Smooth muscle cell (in vitro differentiated cells): Measurements from ENCODE around the gene PRC1. TPM values are rescaled to one million over a fixed set of nuclear protein-coding genes. Genes with fewer than 3 reads are reported as not detected.

Source experiments
- DNase-seq: peaks from one replicate; lab custom pipeline; 2025; ENCODE audit not compliant: unreplicated experiment; lab: John Stamatoyannopoulos, UW
- H2AFZ ChIP-seq: fragments of 200-600 bp; sonication (generic); 2 replicates; pipeline ENCODE4 v1.6.0; 2016; ENCODE audit warnings: antibody characterized with exemption, low read depth, mild to moderate bottlenecking
- H3F3A ChIP-seq: fragments of 200-600 bp; sonication (generic); 2 replicates; pipeline ENCODE4 v1.6.0; 2017; ENCODE audit warnings: antibody characterized with exemption, low read depth
- H3K27ac ChIP-seq: fragments of 200-600 bp; sonication (generic); 2 replicates; pipeline ENCODE4 v1.5.1; 2016; ENCODE audit warnings: low read depth, mild to moderate bottlenecking
- H3K27me3 ChIP-seq: fragments of 200-600 bp; sonication (generic); 2 replicates; pipeline ENCODE4 v1.6.1; 2016; ENCODE audit warnings: low read depth, mild to moderate bottlenecking
- H3K36me3 ChIP-seq: fragments of 200-600 bp; sonication (generic); 2 replicates; pipeline ENCODE4 v1.5.1; 2016; ENCODE audit warnings: low read depth
- H3K4me1 ChIP-seq: fragments of 200-600 bp; sonication (generic); 2 replicates; pipeline ENCODE4 v1.5.1; 2016; ENCODE audit warnings: low read depth
- H3K4me2 ChIP-seq: fragments of 200-600 bp; sonication (generic); 2 replicates; pipeline ENCODE4 v1.6.0; 2016; ENCODE audit warnings: mild to moderate bottlenecking
- H3K4me3 ChIP-seq: fragments of 200-600 bp; sonication (generic); 2 replicates; pipeline ENCODE4 v1.5.1; 2016; ENCODE audit warnings: mild to moderate bottlenecking
- H3K79me2 ChIP-seq: fragments of 200-600 bp; sonication (generic); 2 replicates; pipeline ENCODE4 v1.6.0; 2016; ENCODE audit warnings: low read depth, mild to moderate bottlenecking
- H3K9ac ChIP-seq: fragments of 200-600 bp; sonication (generic); 2 replicates; pipeline ENCODE4 v1.6.0; 2016; ENCODE audit warnings: low read depth
- H3K9me3 ChIP-seq: fragments of 200-600 bp; sonication (generic); replicated peaks from 2 replicates; pipeline ENCODE4 v1.5.1; 2016; ENCODE audit warnings: low read depth
- H4K20me1 ChIP-seq: fragments of 200-600 bp; sonication (generic); 2 replicates; pipeline ENCODE4 v1.6.0; 2016; ENCODE audit warnings: low read depth
- WGBS: methylation state at CpG from one replicate; pipeline ENCODE4 v1.1.7; 2016; ENCODE audit warnings: low lambda C conversion rate; 5-methylcytosine and 5-hydroxymethylcytosine counted together
- polyA plus RNA-seq: library from polyadenylated mRNA; unstranded; fragments of >200 nt; fragmentation: Nextera tagmentation; extraction: Ambion mirVana; gene quantifications from 2 replicates; pipeline ENCODE4 v1.2.1, GENCODE V29; 2016
- total RNA-seq: library from RNA; depleted of rRNA; stranded (reverse); fragments of >200 nt; gene quantifications from 2 replicates; pipeline ENCODE4 v1.2.3, GENCODE V29; 2014
- TF ChIP-seq, protein P1 (sequence below): fragments of 200-600 bp; sonication (generic); IDR thresholded peaks from 2 replicates; pipeline ENCODE4 v1.5.1; 2017; ENCODE audit warnings: borderline replicate concordance, mild to moderate bottlenecking, antibody characterized with exemption; ENCODE audit not compliant: insufficient read depth, poor library complexity, severe bottlenecking

PRC1 gene
- total and polyA plus RNA-seq, 2 experiments from 2014 or later: 20.4 to 32.3 TPM

DNA sequence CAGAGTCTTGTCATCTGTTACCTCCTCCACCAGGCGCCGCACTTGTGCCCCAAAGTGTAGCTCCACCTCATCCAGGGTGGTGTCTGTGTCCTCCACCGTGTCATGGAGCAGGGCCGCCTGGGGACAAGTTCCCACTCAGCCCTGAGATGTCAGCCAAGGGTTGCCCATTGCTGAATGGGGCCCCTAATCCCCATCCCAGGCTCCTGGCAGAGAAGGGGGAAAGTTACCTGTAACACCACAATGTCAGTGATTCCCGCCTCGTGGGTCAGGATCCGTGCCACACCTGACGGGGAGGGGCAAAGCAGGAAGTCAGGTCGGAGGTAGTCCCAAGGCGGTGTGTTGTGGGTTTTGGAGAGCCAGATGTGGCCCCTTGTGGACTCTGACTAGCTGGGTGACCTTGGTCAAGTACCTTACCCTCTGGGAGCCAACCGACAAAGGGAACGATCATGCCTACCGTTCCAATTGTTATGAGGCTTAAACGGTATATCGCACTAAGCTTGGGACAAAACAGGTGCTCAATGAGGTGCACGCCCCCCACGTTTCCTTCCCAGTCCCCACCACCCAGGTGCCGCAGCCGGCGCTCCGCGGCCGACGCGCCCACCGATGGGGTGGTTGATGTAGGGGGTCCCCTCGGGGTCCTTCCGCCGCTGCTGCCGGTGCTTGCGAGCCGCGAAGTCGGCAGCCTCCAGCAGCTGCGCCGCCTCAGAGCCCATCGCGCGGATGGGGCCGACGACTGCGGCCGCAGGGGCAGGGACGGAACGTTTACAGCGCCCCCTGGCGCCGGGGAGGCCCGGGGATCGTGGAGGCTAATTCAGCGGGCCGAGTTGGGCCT is 62.3 kb downstream of the PRC1 start, which contains the start of gene HDDC3:
Gene HDDC3, minus strand, starts transcription at position 722 of the 832 bp plus-strand sequence. Its CDS starts 9 bp downstream, at position 713.
- WGBS: under 1% methylated on average over 52 of the region's 52 CpGs
- peak; percentile 63 for DNase-seq

DNA sequence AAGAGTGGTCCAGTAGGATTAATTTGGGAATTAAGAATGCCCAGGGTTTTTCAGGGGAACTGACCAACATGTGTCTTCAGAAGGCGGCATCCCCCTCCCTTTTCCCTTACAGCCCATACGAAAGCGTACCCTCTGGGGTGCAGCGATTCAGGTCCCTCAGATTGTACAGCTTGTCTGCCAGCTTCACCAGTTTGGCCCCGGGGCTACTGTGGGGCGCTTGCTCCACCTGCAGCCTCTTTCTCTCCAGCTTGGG is 62.8 kb downstream of the PRC1 start:
- no peaks in the 10 kb centered on the region for H3K36me3 ChIP-seq
- H3K9ac ChIP-seq: no peak overlapping the region
- peak overlapping the region; percentile 90 for H3K4me3 ChIP-seq
- H3K27me3 ChIP-seq: no peaks in the 10 kb centered on the region
- no peak overlapping the region for H3K27ac ChIP-seq
- H2AFZ ChIP-seq: no peak overlapping the region
- H3K9me3 ChIP-seq: no peaks in the 10 kb centered on the region
- H4K20me1 ChIP-seq: peaks cover 5% of the 10 kb centered on the region
- H3F3A ChIP-seq: peaks cover 4% of the 10 kb centered on the region
- peaks cover 6% of the 10 kb centered on the region for H3K4me1 ChIP-seq
- TF ChIP-seq, protein P1, sequence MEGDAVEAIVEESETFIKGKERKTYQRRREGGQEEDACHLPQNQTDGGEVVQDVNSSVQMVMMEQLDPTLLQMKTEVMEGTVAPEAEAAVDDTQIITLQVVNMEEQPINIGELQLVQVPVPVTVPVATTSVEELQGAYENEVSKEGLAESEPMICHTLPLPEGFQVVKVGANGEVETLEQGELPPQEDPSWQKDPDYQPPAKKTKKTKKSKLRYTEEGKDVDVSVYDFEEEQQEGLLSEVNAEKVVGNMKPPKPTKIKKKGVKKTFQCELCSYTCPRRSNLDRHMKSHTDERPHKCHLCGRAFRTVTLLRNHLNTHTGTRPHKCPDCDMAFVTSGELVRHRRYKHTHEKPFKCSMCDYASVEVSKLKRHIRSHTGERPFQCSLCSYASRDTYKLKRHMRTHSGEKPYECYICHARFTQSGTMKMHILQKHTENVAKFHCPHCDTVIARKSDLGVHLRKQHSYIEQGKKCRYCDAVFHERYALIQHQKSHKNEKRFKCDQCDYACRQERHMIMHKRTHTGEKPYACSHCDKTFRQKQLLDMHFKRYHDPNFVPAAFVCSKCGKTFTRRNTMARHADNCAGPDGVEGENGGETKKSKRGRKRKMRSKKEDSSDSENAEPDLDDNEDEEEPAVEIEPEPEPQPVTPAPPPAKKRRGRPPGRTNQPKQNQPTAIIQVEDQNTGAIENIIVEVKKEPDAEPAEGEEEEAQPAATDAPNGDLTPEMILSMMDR: no peak
- peaks cover 12% of the 10 kb centered on the region for H3K79me2 ChIP-seq
- 49% methylated on average over 6 of the region's 6 CpGs for WGBS
- peak overlapping the region; percentile 99 for H3K4me2 ChIP-seq
- no peak for DNase-seq

More for the DNA sequence above, 62.3 kb downstream of the PRC1 start, which contains the start of gene HDDC3:
- H3F3A ChIP-seq: peaks cover 4% of the 10 kb centered on the region
- peak within 1 kb of the TSS; percentile 96 for H2AFZ ChIP-seq
- TF ChIP-seq, protein P1: peak; percentile 95
- H3K9me3 ChIP-seq: no peaks in the 10 kb centered on the region
- no peaks in the 10 kb centered on the region for H3K27me3 ChIP-seq
- peaks cover 5% of the 10 kb centered on the region for H4K20me1 ChIP-seq
- peaks cover 6% of the 10 kb centered on the region for H3K4me1 ChIP-seq
- H3K27ac ChIP-seq: no peak within 1 kb of the TSS
- peak within 1 kb of the TSS; percentile 90 for H3K4me3 ChIP-seq
- peak within 1 kb of the TSS; percentile 34 for H3K9ac ChIP-seq
- peak within 1 kb of the TSS; percentile 99 for H3K4me2 ChIP-seq
- H3K36me3 ChIP-seq: no peaks in the 10 kb centered on the region
- peaks cover 12% of the 10 kb centered on the region for H3K79me2 ChIP-seq

DNA sequence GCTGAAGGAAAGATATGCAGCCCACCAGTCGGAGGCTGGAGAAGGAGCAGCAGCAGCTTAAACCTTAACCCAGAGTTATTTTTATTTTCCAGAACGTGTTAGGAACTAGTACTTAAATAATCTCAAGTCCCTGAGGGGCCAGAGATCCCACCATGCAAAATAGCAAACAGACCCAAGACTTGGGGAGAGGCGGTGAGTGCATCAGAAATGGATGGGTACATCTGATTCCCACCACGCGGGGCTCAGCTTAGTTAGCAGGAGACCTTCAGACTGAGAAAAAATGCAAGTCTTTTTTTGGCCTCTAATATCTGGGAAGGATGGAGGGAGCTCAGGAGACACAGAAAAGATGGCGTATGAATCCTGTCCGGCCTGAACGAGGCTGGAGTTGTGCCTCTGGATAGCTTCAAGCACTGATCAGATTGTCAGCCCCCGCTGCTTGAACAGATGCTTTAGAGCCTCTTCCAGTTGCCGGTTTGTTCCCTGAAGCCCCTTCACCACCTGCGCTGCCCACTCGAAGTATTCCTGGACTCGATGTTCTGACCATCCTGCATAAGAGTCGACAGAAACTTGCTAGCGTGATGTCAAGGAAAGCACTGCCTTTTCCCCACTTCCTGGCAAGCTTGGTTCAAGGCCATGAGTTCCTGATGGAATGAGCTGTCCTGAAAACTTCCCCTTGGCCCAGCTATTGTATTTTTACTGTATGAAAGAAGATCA is 63.3 kb downstream of the PRC1 start:
- Histone ChIP-seq H3K27ac (no peak overlapping the region), H3K4me1 (peaks cover 1% of the 10 kb centered on the region), H3K4me2 (no peak overlapping the region), H2AFZ (no peak overlapping the region), H3K9me3 (no peaks in the 10 kb centered on the region), H3F3A (peaks cover 4% of the 10 kb centered on the region), H3K79me2 (peaks cover 7% of the 10 kb centered on the region), H3K27me3 (no peaks in the 10 kb centered on the region), H3K4me3 (no peak overlapping the region), H4K20me1 (peaks cover under 1% of the 10 kb centered on the region), H3K9ac (no peak overlapping the region), H3K36me3 (no peaks in the 10 kb centered on the region)
- DNase-seq: no peak
- TF ChIP-seq, protein P1: no peak
- WGBS: 92% methylated on average over 15 of the region's 15 CpGs
